GM12874 (cell line): ENCODE measurements around the gene ZACN.

Source experiments
- TF ChIP-seq, protein P1 (sequence below): IDR thresholded peaks from 2 replicates; pipeline ENCODE4 v1.5.1; 2011; ENCODE audit warnings: low read depth, mild to moderate bottlenecking, control low read depth, low read length, moderate library complexity; ENCODE audit not compliant: insufficient read depth

Gene ZACN

DNA sequence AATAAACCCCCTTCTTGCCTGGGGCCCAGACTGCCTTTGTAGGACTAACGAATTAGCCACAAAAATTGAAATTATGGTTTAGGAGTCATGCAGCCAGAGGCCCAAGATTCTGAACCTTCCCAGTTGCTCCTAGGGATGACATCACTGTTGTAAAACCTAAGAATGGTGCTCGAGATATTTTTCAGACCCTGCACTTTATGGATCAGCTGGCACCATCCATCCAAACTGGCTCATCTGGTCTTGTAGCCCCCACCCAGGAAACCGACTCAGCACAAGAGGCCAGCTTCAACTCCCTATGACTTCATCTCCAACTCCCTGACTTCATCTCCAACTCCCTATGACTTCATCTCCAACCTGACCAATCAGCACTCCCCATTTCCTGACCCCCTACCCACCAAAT, 40.9 kb upstream of the ZACN start:
- TF ChIP-seq, protein P1, sequence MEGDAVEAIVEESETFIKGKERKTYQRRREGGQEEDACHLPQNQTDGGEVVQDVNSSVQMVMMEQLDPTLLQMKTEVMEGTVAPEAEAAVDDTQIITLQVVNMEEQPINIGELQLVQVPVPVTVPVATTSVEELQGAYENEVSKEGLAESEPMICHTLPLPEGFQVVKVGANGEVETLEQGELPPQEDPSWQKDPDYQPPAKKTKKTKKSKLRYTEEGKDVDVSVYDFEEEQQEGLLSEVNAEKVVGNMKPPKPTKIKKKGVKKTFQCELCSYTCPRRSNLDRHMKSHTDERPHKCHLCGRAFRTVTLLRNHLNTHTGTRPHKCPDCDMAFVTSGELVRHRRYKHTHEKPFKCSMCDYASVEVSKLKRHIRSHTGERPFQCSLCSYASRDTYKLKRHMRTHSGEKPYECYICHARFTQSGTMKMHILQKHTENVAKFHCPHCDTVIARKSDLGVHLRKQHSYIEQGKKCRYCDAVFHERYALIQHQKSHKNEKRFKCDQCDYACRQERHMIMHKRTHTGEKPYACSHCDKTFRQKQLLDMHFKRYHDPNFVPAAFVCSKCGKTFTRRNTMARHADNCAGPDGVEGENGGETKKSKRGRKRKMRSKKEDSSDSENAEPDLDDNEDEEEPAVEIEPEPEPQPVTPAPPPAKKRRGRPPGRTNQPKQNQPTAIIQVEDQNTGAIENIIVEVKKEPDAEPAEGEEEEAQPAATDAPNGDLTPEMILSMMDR, result no peak

DNA sequence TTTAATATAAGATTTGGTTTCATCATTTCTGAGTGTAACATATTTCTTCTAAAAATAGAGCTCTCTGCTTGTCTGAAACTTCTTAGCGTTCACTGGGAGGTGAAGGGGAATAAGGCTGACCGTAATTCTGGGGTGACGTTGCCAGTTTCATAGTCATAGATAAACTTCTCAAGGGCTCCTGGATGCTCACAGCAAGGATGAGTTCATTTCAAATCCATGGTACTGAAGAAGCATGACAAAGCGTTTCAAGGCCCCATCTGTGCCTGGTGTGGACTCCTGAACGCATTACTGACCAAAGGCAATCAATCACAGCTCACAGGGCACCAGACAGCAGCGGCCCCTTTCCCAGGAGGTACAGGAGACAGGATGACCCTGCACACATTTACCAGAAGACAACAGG, 39.9 kb upstream of the ZACN start:
- TF ChIP-seq, protein P1, result no peak

DNA sequence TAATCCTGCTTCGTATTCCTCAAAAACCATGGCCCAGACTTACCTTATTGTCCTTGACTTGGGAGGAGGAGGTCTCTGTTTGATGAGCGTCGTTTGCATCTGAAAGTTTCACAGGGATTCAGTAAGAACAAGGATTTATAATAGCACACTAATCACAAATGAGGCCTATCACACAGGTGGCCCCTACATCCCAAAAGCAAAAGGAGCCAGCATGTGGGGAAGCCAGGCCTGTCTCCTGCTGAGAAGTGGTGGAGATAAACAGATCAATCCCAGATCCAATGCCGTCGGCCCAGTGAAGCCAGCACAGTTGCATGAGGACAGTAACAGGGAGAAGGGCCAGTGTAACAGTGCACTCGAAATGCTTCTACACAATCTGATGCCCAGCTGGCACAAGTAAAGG, 38.6 kb upstream of the ZACN start:
- TF ChIP-seq, protein P1, result no peak

DNA sequence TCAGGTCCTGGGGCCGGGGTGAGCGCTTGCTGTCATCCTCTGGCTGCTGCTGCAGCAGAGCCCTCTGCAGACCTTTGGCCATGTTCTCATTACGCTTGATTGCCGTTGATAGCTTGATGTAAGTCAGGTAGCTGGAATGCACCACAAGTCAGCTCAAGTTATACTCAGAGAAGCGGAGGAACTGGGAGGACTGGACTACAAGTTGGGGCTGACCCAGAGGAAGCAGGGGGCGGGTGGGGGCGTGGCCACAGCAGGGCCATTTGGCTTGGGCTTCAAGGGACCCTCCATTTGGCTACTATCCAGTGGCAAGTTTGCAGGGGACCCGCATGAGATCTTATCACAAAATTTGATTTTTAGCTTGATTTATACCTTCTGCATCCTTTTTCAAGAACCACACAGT, 32.9 kb upstream of the ZACN start:
- TF ChIP-seq, protein P1, result no peak

DNA sequence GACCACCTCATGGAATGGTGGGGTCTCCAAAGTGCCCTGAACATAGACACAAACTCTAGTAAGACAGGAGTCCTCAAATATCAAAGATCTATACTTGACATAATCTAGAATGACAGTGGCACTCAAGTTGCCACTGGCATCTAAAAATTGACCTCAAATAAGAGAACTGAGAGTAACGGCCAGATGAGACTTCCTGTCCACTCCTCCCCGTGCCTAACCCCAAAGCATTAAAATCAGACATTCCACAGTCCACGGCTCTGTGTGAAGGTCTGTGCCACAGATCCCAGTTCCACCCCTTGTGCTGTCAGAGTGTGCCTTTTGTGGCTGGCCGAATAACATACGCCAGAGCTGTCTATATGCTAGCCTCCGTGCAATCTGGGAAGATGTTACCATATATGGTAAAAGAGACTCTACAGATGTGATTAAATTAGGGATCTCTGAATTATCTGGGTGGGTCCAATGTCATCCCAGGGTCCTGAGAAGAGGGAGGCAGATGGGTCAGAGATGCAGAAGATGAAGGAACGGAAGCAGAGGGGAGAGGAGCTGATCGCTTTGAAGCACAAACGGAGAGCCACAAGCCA, 30.9 kb upstream of the ZACN start:
- TF ChIP-seq, protein P1, result no peak

DNA sequence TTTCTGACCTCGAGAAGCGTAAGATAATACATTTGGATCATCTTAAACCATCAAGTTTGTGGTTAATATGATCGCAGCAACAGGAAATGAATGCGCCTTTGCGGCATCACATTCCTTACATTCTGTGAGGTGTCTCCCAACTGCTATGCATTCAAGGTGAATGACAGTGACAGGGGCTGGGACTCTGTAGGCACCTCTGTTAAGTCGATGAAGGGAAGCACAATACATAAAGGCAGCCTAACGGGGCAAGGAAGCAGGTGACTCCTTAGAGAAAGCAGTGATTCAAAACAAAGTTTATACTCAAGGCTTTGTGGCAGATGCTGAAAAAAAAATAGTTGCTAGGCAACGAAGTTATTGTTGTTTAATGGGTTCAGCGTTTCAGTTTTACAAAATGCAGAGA, 30.3 kb upstream of the ZACN start:
- TF ChIP-seq, protein P1, result no peak

DNA sequence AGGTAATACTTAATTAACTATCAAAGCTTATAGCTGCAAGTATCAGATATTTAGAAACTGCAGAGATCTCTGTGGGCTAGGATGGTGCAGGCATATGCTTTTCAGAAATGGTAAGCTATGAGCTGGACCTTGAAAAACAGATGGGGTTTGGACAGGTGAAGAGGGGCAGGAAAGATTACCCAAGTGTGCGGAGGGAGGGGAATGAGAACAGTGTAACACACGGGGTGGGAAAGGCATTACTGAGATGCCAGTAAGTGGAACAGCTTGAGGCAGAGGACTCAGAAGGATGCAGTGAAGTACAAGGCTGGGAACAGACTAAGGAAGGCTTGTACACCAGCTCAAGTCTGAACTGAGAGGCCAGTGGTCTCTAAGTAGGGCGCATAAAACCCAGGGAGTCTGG, 29.7 kb upstream of the ZACN start:
- TF ChIP-seq, protein P1, result no peak
